Activated T-helper 17 cell treated with anti-CD3 and anti-CD28 coated beads, Interleukin-2, amount 50 U/mL, for 72 hours (primary cell): ENCODE data around the gene GOLGA8N. TPM values are rescaled to one million over a fixed set of nuclear protein-coding genes. Genes with fewer than 3 reads are reported as not detected.

Experiments used
- ATAC-seq: fragments of 150-1000 bp; cut with Tn5 transposase; replicated peaks from 2 replicates; pipeline ENCODE4 v1.10.0; 2021; ENCODE audit warnings: mild to moderate bottlenecking, moderate library complexity
- H3K27ac Mint-ChIP-seq: one replicate; pipeline ENCODE4 v1.8.0; 2022; ENCODE audit warnings: mixed read lengths
- H3K27me3 Mint-ChIP-seq: one replicate; pipeline ENCODE4 v1.8.0; 2022; ENCODE audit warnings: mixed read lengths
- H3K36me3 Mint-ChIP-seq: one replicate; pipeline ENCODE4 v1.8.0; 2022; ENCODE audit warnings: low read depth, mild to moderate bottlenecking, mixed read lengths
- H3K4me1 Mint-ChIP-seq: one replicate; pipeline ENCODE4 v1.8.0; 2022; ENCODE audit warnings: mixed read lengths
- H3K4me3 Mint-ChIP-seq: one replicate; pipeline ENCODE4 v1.8.0; 2022; ENCODE audit warnings: mild to moderate bottlenecking, mixed read lengths
- H3K9me3 Mint-ChIP-seq: one replicate; pipeline ENCODE4 v1.8.0; 2022; ENCODE audit warnings: mixed read lengths
- total RNA-seq, 2 donors: library from RNA; stranded (reverse); gene quantifications; one replicate each; pipeline ENCODE4 v1.2.3, GENCODE V29; 2022

Gene GOLGA8N
- total RNA-seq, 2 donors from 2014 or later: 2.7 to 6.3 TPM

DNA sequence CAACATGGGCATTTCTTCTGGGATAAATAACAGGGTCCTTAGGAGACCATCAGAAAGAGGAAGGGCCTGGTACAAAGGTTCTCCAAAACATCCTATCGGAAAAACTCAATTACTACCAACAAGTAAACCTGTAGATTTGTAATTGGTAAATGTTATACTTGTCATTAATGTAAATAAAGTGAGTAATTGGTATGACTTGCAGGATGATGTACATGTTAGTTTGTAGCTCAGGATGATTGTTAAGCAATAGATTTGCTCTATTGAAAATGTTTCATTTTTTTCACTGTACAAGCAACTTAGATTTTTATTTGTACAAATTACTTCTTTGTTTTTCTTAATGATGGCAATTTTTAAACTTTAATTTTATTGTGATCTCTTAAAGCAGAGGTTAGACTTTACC lies 44.4 kb downstream of the GOLGA8N start:
- Mint-ChIP-seq H3K9me3 (no peaks in the 10 kb centered on the region), H3K27me3 (no peaks in the 10 kb centered on the region), H3K27ac (no peak overlapping the region), H3K36me3 (peaks cover 51% of the 10 kb centered on the region), H3K4me1 (no peaks in the 10 kb centered on the region), H3K4me3 (no peak overlapping the region)
- no peak for ATAC-seq

GRCh38 chr15:32641517-32642059 lies 48.3 kb downstream of the GOLGA8N start, which contains the start of gene SCG5:
Gene SCG5 (plus strand): TSS chr15:32641710. CDS start chr15:32643593, 1,883 bp downstream.
- Mint-ChIP-seq H3K27ac (no peak within 1 kb of the TSS), H3K4me1 (no peaks in the 10 kb centered on the region), H3K36me3 (peaks cover 15% of the 10 kb centered on the region), H3K9me3 (no peaks in the 10 kb centered on the region), H3K4me3 (no peak within 1 kb of the TSS), H3K27me3 (no peaks in the 10 kb centered on the region)
- no peak for ATAC-seq

DNA sequence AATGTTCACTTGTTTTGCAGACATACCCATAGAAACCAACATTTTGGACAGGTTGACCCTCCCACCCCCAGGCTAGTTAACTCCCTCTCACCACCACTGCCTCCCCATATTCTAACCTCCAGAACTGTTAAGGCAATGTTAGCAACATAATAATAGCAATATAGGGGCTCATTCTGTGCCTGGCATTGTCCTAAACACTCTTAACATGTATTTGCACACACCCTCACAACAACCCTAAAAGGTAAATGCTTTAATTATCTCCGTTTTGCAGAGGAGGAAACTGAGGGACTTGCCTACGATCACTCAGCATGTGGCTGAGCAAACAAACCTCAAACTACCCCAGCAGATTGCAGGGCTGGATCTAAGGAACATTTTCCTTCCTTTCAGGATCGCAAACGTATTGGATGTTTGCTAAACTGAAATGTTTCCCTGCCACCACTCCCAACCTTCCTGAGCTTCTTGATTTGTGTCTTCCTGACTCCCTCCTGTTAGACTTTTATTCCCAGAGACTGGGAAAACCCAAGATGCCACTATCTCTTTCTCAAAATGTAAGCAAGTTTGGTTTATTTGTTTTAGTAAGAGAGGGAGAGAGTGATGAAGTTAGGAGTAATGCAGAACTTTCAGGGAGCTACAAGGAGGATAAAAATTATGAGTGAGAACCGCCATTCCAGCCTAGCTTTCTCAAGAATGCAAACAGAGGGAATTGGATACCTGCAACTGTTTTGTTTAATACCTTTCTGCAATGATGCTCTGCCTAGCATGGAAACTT lies 49.6 kb downstream of the GOLGA8N start:
- Mint-ChIP-seq H3K4me1 (no peaks in the 10 kb centered on the region), H3K27ac (no peak overlapping the region), H3K27me3 (no peaks in the 10 kb centered on the region), H3K9me3 (no peaks in the 10 kb centered on the region), H3K36me3 (peaks cover 6% of the 10 kb centered on the region), H3K4me3 (no peak overlapping the region)
- no peak for ATAC-seq

DNA sequence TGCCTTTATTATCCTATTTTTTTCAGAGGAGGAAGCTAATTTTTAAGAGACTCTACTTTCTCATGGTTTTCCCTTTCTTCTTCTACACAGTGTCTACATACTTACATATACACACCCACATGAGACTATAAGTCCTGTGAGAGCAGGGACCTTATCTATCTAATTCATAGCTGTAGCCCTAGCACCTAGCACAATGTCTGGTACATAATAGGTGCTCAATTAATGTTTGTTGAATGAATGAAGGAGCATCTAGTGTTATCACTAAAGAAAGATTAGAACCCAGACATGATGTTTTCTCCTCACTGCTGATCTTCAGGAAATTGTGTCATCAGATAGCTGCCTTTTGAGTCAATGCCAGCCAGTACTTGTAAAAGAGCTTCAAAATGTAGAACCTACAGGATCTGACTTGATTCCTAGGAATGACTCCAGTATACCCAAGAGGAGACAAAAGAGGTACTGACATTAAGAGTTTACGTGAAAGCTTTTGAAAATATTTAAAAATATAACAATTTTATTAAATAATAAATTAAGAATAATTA lies 50.7 kb downstream of the GOLGA8N start:
- Mint-ChIP-seq H3K4me1 (no peaks in the 10 kb centered on the region), H3K27me3 (no peaks in the 10 kb centered on the region), H3K9me3 (no peaks in the 10 kb centered on the region), H3K27ac (no peak overlapping the region), H3K4me3 (no peak overlapping the region), H3K36me3 (peaks cover 6% of the 10 kb centered on the region)
- no peak for ATAC-seq

- Mint-ChIP-seq H3K9me3 (no peaks in the 10 kb centered on the region), H3K27me3 (no peaks in the 10 kb centered on the region), H3K4me1 (no peaks in the 10 kb centered on the region), H3K4me3 (no peak overlapping the region), H3K36me3 (no peaks in the 10 kb centered on the region), H3K27ac (no peak overlapping the region)
- no peak for ATAC-seq
Observed at GRCh38 chr15:32646291-32646690, 53.0 kb downstream of the GOLGA8N start.

DNA sequence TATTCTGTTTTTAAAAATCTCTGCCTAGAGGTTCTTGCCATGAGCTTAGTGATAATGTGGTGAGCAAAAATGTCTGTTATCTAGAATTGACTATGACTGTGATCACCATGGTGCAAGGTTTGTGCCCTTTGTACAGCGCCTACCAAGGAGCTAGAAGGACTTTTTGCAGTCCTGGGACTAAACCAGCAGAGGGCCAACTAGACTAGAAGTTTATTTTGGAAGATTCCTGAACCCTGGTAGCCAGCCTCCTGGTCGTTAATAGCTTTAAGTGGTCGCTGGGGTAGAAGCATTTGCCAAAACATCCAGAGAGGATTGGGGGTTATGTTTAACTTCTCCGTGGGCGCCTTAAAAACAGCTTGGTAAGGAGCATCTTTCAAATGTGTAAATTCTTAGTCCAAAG lies 56.1 kb downstream of the GOLGA8N start:
- no peak for ATAC-seq
- Mint-ChIP-seq H3K27ac (no peak overlapping the region), H3K36me3 (no peaks in the 10 kb centered on the region)

DNA sequence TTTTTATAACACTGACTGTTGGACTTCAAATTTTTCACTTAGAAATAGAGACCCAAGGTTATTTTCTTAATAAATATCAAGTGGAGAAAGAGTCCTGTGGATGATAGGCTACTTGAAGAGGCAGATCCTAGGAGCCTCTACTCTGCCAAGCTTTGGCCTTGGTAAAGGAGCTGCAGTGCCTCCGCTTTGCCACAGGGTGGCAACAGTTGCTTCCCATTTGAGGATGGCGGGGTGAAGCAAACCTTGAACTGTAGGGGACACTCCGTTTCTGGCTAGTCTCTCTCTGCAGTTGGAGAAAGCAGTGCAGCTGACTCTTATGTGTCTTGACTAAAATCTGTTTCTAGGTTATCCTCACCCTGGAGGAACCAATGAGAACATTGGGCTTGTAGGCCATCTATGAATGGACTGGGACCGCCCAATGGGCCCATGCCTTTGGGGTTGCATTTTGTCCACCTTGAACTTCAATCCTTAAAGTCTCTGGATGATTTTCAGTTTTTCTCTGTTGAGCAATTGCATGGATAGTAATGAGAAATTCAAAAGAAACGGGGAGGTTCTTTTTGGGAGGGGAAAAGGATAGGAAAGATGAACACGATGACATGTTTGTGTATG lies 58.1 kb downstream of the GOLGA8N start:
- H3K4me3 Mint-ChIP-seq: no peak overlapping the region
- peak; percentile 71 for ATAC-seq
- H3K27me3 Mint-ChIP-seq: no peaks in the 10 kb centered on the region
- no peaks in the 10 kb centered on the region for H3K4me1 Mint-ChIP-seq
- H3K36me3 Mint-ChIP-seq: no peaks in the 10 kb centered on the region
- peak overlapping the region; percentile 14 for H3K27ac Mint-ChIP-seq
- H3K9me3 Mint-ChIP-seq: no peaks in the 10 kb centered on the region

More for the DNA sequence above, 56.1 kb downstream of the GOLGA8N start:
- H3K4me3 Mint-ChIP-seq: no peak overlapping the region
- no peaks in the 10 kb centered on the region for H3K9me3 Mint-ChIP-seq
- H3K27me3 Mint-ChIP-seq: no peaks in the 10 kb centered on the region
- H3K4me1 Mint-ChIP-seq: no peaks in the 10 kb centered on the region

- ATAC-seq: no peak
- H3K27me3 Mint-ChIP-seq: no peaks in the 10 kb centered on the region
- H3K36me3 Mint-ChIP-seq: no peaks in the 10 kb centered on the region
- no peak overlapping the region for H3K4me3 Mint-ChIP-seq
- peaks cover 1% of the 10 kb centered on the region for H3K4me1 Mint-ChIP-seq
- no peaks in the 10 kb centered on the region for H3K9me3 Mint-ChIP-seq
- peak overlapping the region; percentile 14 for H3K27ac Mint-ChIP-seq
Observed at GRCh38 chr15:32652178-32652577, 58.9 kb downstream of the GOLGA8N start.

GRCh38 chr15:32656091-32656490 lies 62.8 kb downstream of the GOLGA8N start:
- Mint-ChIP-seq H3K4me3 (no peak overlapping the region), H3K27ac (no peak overlapping the region), H3K36me3 (no peaks in the 10 kb centered on the region), H3K4me1 (peaks cover 7% of the 10 kb centered on the region), H3K27me3 (no peaks in the 10 kb centered on the region), H3K9me3 (no peaks in the 10 kb centered on the region)
- no peak for ATAC-seq

- no peak overlapping the region for H3K27ac Mint-ChIP-seq
- H3K4me3 Mint-ChIP-seq: no peak overlapping the region
- no peaks in the 10 kb centered on the region for H3K9me3 Mint-ChIP-seq
- peaks cover 7% of the 10 kb centered on the region for H3K4me1 Mint-ChIP-seq
- no peaks in the 10 kb centered on the region for H3K27me3 Mint-ChIP-seq
- H3K36me3 Mint-ChIP-seq: no peaks in the 10 kb centered on the region
- no peak for ATAC-seq
Observed at GRCh38 chr15:32656496-32656895, 63.2 kb downstream of the GOLGA8N start.

Other genes starting within 250 kb of the GOLGA8N start
- gene GOLGA8K, start 190.2 kb upstream of the GOLGA8N start, total RNA-seq: not detected
- 1 to 10 TPM in 1 of 2 donors, not detected in 1; 1.3 TPM for gene GOLGA8O, start 137.8 kb upstream of the GOLGA8N start, total RNA-seq
- 100 to 1,000 TPM; 106 to 114 TPM for gene ARHGAP11A, start 22.0 kb downstream of the GOLGA8N start, total RNA-seq
- 1 to 10 TPM; 2.9 to 3.5 TPM for gene SCG5, start 48.3 kb downstream of the GOLGA8N start, total RNA-seq
- not detected for gene GREM1, start 124.5 kb downstream of the GOLGA8N start, total RNA-seq